ENCODE measurements around the gene KDM4B. TPM values are rescaled to one million over a fixed set of nuclear protein-coding genes. Genes with fewer than 3 reads are reported as not detected.

The KDM4B gene
- total RNA-seq, 1 experiment from 2014 or later = 43.7 TPM

GRCh38 chr19:5143471-5144411 is 174.8 kb downstream of the KDM4B start:
- H3T11ph ChIP-seq (ENCODE audit: low read length) = no peak overlapping the region
- H4K5ac ChIP-seq (ENCODE audit: insufficient read length, low read depth, low read length) = no peak overlapping the region
- H3K23ac ChIP-seq (ENCODE audit: insufficient read length, low read depth, low read length) = no peak overlapping the region
- Mint-ChIP-seq H3K9me3 (no peaks in the 10 kb centered on the region), H3K4me1 (no peaks in the 10 kb centered on the region), H3K4me3 (no peak overlapping the region), H3K36me3 (ENCODE audit: insufficient read depth in 1 of 3, low read depth in 3 of 3) (peaks cover 7 to 50% (median 42%) of the 10 kb centered on the region in 3 experiments; a peak in 6 of 7 replicates), H3K27ac (peak overlapping the region in 1 of 3 experiments; percentile 61; a peak in 1 of 7 replicates), H3K27me3 (ENCODE audit: low read depth) (no peaks in the 10 kb centered on the region)
- H2BK5ac ChIP-seq (ENCODE audit: insufficient read length, low read length) = no peak overlapping the region
- no peaks in the 10 kb centered on the region for H4K20me1 ChIP-seq (ENCODE audit: control insufficient read depth, insufficient read depth, insufficient read length)
- H4K91ac ChIP-seq (ENCODE audit: insufficient read length, low read depth, low read length) = no peak overlapping the region
- H3K27ac ChIP-seq (ENCODE audit: insufficient read length, low read depth, low read length) = no peak overlapping the region
- no peak overlapping the region for H3K4ac ChIP-seq (ENCODE audit: low read depth, low read length)
- H2BK15ac ChIP-seq (ENCODE audit: low read depth, low read length) = no peak overlapping the region
- no peak overlapping the region for H3K18ac ChIP-seq (ENCODE audit: insufficient read length, low read depth, low read length)
- H3K14ac ChIP-seq (ENCODE audit: insufficient read depth, low read length) = no peak overlapping the region; the same call in 1 of the 2 replicates
- no peaks in the 10 kb centered on the region for H3K4me1 ChIP-seq (ENCODE audit: insufficient read depth, low read length)
- no peak overlapping the region for H3K4me2 ChIP-seq (ENCODE audit: insufficient read depth, insufficient read length, low read length)
- H2AFZ ChIP-seq (ENCODE audit: low read length) = no peak overlapping the region
- no peak overlapping the region for H2AK5ac ChIP-seq (ENCODE audit: insufficient read length, low read length)
- H3K79me2 ChIP-seq (ENCODE audit: insufficient read depth, low read length) = no peaks in the 10 kb centered on the region
- no CpG with 5 or more reads among the region's 51 CpGs for WGBS (ENCODE audit: extremely low coverage, insufficient read length, low lambda C conversion rate)
- no peaks in the 10 kb centered on the region for H3K79me1 ChIP-seq (ENCODE audit: insufficient read depth, low read depth, low read length, poor library complexity, severe bottlenecking)
- H3K23me2 ChIP-seq (ENCODE audit: insufficient read length, low read depth, low read length, poor library complexity, severe bottlenecking) = no peaks in the 10 kb centered on the region
- H3K56ac ChIP-seq (ENCODE audit: insufficient read length, low read depth, low read length) = no peak overlapping the region
- DNase-seq = no peak
- no peak for TF ChIP-seq CTCF (conservative IDR thresholded peaks at IDR 0.05)
- H2BK20ac ChIP-seq (ENCODE audit: low read depth, low read length, poor library complexity, severe bottlenecking) = no peak overlapping the region
- H3K27me3 ChIP-seq (ENCODE audit: insufficient read depth, low read length) = no peaks in the 10 kb centered on the region
- H2BK12ac ChIP-seq (ENCODE audit: insufficient read length, low read depth, low read length) = no peak overlapping the region
- no peak overlapping the region for H3K9ac ChIP-seq (ENCODE audit: extremely low read depth, insufficient read length, low read length)
- H4K8ac ChIP-seq (replicated peaks; ENCODE audit: insufficient read length, low read depth, low read length) = no peak overlapping the region
- H3K9me3 ChIP-seq (ENCODE audit: control insufficient read depth, low read depth, low read length) = no peaks in the 10 kb centered on the region
- H2BK120ac ChIP-seq (ENCODE audit: low read depth, low read length, poor library complexity, severe bottlenecking) = no peak overlapping the region
